HG03469 (cell line): ENCODE data around the gene RPS28.
"Not testable (repeated sequence)": the region's sequence is repeated elsewhere in the genome, so short reads cannot be mapped to it uniquely, and the experiment has no call there.

Experiments
- ATAC-seq: cut with Tn5 transposase; IDR thresholded peaks from one replicate; pipeline ENCODE4 v1.9.1; 2021; ENCODE audit warnings: mild to moderate bottlenecking, moderate library complexity, moderate number of reproducible peaks; ENCODE audit not compliant: unreplicated experiment

Gene RPS28

GRCh38 chr19:8340341-8341096, 19.2 kb downstream of the RPS28 start:
- ATAC-seq: no peak

GRCh38 chr19:8341504-8341903, 20.2 kb downstream of the RPS28 start:
- not testable (repeated sequence) for ATAC-seq

GRCh38 chr19:8342316-8342683, 21.0 kb downstream of the RPS28 start:
- no peak for ATAC-seq

- no peak for ATAC-seq
Measured at GRCh38 chr19:8342684-8343482, 21.6 kb downstream of the RPS28 start, which contains the start of gene KANK3. KANK3 (minus strand) TSS chr19:8343262; CDS start chr19:8337828, 5,434 bp downstream.

GRCh38 chr19:8343483-8343844, 22.2 kb downstream of the RPS28 start:
- no peak for ATAC-seq

GRCh38 chr19:8349629-8350372, 28.5 kb downstream of the RPS28 start:
- not testable (repeated sequence) for ATAC-seq

GRCh38 chr19:8352134-8352827, 31.0 kb downstream of the RPS28 start:
- no peak for ATAC-seq

- not testable (repeated sequence) for ATAC-seq
Measured at GRCh38 chr19:8352845-8353244, 31.5 kb downstream of the RPS28 start.

- no peak for ATAC-seq
Measured at GRCh38 chr19:8355631-8356402, 34.5 kb downstream of the RPS28 start.

- no peak for ATAC-seq
Measured at GRCh38 chr19:8357007-8357521, 35.8 kb downstream of the RPS28 start.

- no peak for ATAC-seq
Measured at GRCh38 chr19:8358948-8359347, 37.7 kb downstream of the RPS28 start.

- no peak for ATAC-seq
Measured at GRCh38 chr19:8360196-8360595, 38.9 kb downstream of the RPS28 start.

- no peak for ATAC-seq
Measured at GRCh38 chr19:8361921-8362793, 40.9 kb downstream of the RPS28 start.

GRCh38 chr19:8363803-8364771, 42.8 kb downstream of the RPS28 start, which contains the start of gene ANGPTL4:
ANGPTL4 (plus strand) TSS chr19:8364155; CDS start chr19:8364322, 167 bp downstream.
- ATAC-seq: no peak

- ATAC-seq: no peak
Measured at GRCh38 chr19:8366121-8366581, 44.9 kb downstream of the RPS28 start.

GRCh38 chr19:8366961-8367326, 45.6 kb downstream of the RPS28 start:
- no peak for ATAC-seq

- ATAC-seq: no peak
Measured at GRCh38 chr19:8367327-8368001, 46.2 kb downstream of the RPS28 start.
